ENCODE data around the gene BLOC1S5.

- TF ChIP-seq CTCF (IDR thresholded peaks at IDR 0.05) (no peak), POLR2A (IDR thresholded peaks at IDR 0.05) (no peak)
Observed at GRCh38 chr6:8075185-8075584, 11.0 kb upstream of the BLOC1S5 start.

Measured in adrenal gland (tissue), 5 donors.